Upper lobe of left lung (tissue), 4 donors: Measurements from ENCODE around the gene PCDHGA3.

Experiments used
- EP300 ChIP-seq, 4 donors: sonication (generic); formaldehyde crosslinking; IDR thresholded peaks; one replicate each; pipeline ENCODE4 v1.5.1; 2017; ENCODE audit warnings: antibody characterized with exemption in 4 of 4, control low read depth in 2 of 4
- POLR2A ChIP-seq, 4 donors: fragments of 450-650 bp; IDR thresholded peaks; one replicate each; pipeline ENCODE4 v1.5.1; 2016 to 2017; ENCODE audit warnings: antibody characterized with exemption in 4 of 4, mild to moderate bottlenecking in 2 of 4
- POLR2AphosphoS5 ChIP-seq, 2 donors: sonication (generic); formaldehyde crosslinking; IDR thresholded peaks; one replicate each; pipeline ENCODE4 v1.5.1; 2017; ENCODE audit warnings: antibody characterized with exemption in 2 of 2
- TF ChIP-seq, protein P1 (sequence below), 6 experiments: fragments of 450-650 bp in 4 of 6; fragments of 200-600 bp in 2 of 6; sonication (generic) in 2 of 6; IDR thresholded peaks; one replicate each; pipeline ENCODE4 v1.5.1; 2016 to 2019; ENCODE audit warnings: antibody characterized with exemption in 6 of 6

DNA sequence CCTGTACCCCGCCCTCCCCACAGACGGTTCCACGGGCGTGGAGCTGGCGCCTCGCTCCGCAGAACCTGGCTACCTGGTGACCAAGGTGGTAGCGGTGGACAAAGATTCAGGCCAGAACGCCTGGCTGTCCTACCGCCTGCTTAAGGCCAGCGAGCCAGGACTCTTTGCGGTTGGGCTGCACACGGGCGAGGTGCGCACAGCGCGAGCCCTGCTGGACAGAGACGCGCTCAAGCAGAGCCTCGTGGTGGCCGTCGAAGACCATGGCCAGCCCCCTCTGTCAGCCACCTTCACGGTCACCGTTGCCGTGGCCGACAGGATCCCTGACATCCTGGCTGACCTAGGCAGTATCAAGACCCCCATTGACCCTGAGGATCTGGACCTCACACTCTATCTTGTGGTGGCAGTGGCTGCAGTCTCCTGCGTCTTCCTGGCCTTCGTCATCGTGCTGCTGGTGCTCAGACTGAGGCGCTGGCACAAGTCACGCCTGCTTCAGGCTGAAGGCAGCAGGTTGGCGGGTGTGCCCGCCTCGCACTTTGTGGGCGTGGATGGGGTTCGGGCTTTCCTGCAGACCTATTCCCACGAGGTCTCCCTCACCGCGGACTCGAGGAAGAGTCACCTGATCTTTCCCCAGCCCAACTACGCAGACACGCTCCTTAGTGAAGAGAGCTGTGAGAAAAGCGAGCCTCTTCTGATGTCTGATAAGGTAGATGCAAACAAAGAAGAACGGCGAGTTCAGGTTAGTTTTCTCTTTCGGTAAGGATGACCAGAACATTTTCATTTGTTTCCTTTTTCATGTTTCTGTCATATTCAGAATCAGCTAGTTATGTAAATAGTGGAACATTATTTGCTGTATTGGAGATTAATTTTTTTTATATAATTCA lies 22.6 kb downstream of the PCDHGA3 start:
- TF ChIP-seq, protein P1, sequence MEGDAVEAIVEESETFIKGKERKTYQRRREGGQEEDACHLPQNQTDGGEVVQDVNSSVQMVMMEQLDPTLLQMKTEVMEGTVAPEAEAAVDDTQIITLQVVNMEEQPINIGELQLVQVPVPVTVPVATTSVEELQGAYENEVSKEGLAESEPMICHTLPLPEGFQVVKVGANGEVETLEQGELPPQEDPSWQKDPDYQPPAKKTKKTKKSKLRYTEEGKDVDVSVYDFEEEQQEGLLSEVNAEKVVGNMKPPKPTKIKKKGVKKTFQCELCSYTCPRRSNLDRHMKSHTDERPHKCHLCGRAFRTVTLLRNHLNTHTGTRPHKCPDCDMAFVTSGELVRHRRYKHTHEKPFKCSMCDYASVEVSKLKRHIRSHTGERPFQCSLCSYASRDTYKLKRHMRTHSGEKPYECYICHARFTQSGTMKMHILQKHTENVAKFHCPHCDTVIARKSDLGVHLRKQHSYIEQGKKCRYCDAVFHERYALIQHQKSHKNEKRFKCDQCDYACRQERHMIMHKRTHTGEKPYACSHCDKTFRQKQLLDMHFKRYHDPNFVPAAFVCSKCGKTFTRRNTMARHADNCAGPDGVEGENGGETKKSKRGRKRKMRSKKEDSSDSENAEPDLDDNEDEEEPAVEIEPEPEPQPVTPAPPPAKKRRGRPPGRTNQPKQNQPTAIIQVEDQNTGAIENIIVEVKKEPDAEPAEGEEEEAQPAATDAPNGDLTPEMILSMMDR (IDR thresholded peaks at IDR 0.05): no peak
- TF ChIP-seq EP300 (IDR thresholded peaks at IDR 0.05) (no peak), POLR2A (IDR thresholded peaks at IDR 0.05) (no peak), POLR2AphosphoS5 (IDR thresholded peaks at IDR 0.05) (no peak)
